NCI-H146 (cell line): ENCODE measurements around the gene NRM.
"Not testable (repeated sequence)": the region's sequence is repeated elsewhere in the genome, so short reads cannot be mapped to it uniquely, and the experiment has no call there.

Experiments used
- DNase-seq: peaks from one replicate; lab custom pipeline; 2025; lab: John Stamatoyannopoulos, UW

Gene NRM, protein sequence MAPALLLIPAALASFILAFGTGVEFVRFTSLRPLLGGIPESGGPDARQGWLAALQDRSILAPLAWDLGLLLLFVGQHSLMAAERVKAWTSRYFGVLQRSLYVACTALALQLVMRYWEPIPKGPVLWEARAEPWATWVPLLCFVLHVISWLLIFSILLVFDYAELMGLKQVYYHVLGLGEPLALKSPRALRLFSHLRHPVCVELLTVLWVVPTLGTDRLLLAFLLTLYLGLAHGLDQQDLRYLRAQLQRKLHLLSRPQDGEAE

DNA sequence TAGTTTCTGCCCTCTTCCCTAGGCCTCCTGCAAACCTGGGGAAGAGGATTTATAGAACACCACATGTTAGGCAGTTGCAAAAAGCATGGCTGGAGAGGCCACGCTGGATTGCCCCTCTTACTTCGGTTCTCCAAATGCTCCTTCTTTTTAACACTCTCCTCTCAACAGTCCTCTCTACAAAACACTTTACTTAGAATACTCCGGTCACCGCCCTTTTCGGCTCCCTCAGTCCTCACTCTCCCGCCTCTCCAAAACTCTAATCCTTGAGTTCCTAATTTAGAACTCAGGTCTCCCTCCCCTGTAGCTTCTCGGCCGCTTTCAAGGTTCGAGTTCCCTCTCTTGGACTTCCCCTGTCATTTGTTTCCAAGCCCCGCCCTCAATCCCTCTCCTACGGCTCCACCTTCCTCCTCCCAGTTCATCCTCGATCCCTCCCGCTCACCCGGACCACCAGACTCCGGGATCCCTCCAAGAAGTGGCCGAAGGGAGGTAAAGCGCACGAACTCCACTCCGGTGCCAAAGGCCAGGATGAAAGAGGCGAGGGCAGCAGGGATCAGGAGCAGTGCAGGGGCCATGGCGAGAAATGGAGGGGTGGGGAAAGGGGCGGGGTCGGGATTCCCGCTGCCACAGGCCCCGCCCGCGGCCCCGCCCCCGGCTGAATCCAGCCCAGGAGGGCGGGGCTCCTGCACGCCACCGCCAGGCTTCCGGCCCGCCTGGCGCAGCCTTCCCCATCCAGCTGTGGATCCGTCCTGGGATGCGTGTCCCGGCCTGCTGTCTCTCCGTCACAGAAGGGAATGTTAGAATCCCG lies at the start of gene NRM:
TSS of gene NRM (minus strand) at position 582 of the 805 bp plus-strand sequence. CDS start at position 572, 10 bp downstream.
- peak; percentile 90 for DNase-seq

DNA sequence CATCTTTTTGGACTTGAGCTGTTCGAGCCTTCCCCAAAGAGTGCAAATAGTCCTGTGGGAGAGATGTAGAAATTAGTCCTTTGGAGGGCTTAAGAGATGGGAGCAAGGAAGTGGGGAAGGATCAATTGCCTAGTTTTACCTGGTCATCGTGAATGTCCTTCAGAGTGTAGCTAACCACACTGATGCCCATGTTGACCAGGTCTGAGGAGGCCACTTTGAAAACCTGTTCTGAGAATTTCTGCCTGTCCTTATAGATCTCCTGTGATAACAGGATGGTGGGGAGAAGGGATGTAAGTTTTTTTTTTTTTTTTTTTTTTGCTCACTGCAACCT lies 49.7 kb upstream of the NRM start:
- no peak for DNase-seq

GRCh38 chr6:30738532-30738931 lies 47.7 kb upstream of the NRM start:
- DNase-seq = no peak

DNA sequence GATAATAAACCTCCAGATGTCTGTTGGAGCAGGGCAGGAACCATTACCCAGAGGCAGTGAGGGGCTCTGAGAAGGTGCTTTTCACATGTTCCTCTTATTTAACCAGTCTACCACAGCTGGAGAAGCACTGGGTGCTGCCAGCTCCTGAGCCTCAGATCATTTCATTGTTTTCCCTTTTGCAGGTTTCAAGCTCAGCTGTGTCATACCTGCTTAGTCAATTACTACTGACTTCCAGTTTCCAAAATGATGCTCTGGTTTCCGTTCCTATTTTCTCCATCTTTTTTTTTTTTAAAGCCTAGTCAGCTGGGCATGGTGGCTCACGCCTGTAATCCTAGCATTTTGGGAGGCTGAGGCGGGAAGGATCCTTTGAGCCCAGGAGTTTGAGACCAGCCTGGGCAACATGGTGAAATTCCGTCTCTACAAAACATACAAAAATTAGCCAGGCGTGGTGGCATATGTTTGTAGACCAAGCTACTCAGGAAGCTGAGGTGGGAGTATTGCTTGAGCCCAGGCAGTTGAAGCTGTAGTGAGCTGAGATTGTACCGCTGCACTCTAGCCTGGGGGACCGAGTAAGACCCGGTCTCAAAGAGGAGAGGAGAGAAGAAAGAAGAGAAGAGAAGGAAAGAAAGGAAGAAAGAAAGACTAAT lies 45.0 kb upstream of the NRM start:
- DNase-seq = no peak

DNA sequence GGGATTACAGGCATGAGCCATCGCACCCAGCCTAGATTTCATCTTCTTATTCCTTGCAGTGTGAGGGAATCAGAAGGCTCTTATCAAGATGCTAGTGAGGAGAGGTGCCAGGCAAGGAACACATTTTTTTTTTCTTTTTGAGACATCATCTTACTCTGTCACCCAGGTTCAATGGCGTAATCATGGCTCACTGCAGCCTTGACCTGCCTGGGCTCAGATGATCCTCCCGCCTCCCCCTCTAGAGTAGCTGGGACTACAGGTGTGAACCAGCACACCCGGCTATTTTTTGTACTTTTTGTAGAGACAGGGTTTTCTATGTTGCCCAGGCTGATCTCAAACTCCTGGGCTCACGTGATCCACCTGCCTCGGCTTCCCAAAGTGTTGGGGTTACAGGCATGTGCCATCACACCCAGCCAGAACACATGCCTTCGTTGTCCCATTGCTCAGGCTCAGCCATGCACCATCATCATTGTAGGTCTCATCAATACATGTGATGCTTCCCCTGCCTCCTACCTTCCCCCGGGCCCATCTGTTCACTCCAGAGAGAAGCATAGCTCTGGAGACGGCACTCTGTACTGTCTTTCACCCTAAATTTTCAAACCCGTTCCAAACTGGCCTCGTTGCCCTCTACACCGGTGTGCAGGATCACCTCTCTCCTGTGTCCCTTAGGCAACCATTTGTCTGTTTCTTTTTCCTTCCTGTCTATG lies 41.6 kb upstream of the NRM start:
- no peak for DNase-seq

- peak; percentile 91 for DNase-seq
These were observed 40.0 kb upstream of the NRM start for GRCh38 chr6:30730601-30731435.

DNA sequence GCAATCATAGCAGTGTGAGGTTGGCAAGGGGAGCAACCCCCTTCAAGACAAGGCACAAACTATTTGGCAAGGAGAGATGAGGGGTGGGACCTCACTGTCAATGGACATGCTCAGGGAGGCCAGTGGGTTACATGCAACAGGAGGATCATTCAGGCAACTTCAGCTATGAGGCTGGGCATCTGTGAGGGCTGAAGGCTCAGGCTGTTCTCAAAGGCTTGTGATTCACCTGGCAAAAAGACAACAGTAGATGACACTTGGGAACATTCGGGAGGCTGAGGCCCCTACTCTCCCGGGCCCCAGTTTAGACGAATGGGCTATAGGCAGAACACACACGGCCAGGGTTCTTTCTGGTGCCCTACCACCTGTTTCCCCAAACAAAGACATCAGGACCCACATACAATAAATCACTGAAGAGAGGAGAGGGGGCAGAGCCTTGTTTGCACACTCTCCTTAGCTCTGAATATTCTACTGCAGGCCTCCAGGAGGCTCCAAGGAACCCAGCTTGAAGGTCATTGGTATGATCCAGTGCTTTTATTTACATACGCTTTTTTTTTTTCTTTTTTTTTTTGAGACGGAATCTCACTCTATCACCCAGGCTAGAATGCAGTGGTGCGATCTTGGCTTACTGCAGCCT lies 37.3 kb upstream of the NRM start:
- DNase-seq = no peak

DNA sequence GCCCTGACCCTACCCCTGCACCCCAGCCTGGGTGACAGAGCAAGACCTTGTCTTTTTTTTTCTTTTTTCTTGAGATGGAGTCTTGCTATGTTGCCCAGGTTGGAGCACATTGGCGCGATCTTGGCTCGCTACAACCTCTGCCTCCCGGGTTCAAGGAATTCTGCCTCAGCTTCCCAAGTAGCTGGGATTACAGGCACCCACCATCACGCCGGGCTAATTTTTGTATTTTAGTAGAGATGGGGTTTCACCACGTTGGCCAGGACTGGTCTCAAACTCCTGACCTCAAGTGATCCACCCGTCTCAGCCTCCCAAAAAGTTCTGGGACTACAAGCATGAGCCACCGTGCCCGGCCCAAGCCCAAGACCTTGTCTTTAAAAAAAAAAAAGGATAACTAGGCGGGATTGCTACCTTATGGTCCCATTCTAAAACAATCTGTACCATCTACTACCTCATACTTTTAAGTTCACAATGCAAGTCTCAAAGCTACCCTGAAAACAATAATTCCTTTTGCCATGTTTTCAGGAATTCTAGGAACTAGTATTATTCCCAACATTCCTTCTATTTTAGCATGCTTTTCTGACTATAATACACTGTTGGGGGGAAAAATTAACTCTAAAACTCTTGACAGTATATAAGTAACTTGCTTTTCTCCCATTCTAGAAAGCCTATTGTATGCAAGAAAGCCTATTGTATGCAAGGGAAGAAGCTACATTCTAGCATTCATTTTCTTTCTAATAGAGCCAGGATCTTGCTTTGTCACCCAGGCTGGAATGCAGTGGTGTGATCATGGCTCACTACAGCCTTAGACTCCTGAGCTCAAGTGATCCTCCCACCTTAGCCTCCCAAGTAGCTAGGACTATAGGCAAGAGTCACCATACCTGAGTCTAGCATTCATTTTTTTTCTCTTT lies 36.0 kb upstream of the NRM start:
- DNase-seq = no peak

- DNase-seq = peak; percentile 41
These were observed 35.1 kb upstream of the NRM start for GRCh38 chr6:30725713-30726505.

DNA sequence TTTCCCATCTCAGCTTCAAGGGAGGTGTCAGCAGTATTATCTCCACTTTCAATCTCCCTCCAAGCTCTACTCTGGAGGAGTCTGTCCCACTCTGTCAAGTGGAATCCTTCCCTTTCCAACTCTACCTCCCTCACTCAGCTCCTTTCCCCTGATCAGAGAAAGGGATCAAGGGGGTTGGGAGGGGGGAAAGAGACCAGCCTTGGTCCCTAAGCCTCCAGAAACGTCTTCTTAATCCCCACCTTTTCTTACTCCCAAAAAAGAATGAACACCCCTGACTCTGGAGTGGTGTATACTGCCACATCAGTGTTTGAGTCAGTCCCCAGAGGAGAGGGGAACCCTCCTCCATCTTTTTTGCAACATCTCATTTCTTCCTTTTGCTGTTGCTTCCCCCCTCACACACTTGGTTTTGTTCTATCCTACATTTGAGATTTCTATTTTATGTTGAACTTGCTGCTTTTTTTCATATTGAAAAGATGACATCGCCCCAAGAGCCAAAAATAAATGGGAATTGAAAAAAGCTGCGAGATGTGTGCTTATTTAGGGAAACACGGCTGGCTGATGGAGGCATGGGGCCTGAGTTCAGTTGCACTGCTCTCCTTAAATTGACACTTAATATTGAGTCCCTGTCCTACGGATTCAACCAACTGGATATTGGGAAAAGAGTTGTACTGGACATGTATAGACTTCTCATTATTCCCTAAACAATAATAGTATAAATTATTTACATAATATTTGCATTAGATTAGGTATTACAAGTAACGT lies 34.3 kb upstream of the NRM start:
- no peak for DNase-seq

GRCh38 chr6:30723843-30724741 lies 33.3 kb upstream of the NRM start:
- not testable (repeated sequence) for DNase-seq

GRCh38 chr6:30723159-30723842 lies 32.5 kb upstream of the NRM start:
- not testable (repeated sequence) for DNase-seq

- DNase-seq = peak; percentile 64
These were observed 31.7 kb upstream of the NRM start for GRCh38 chr6:30722280-30723112.

- not testable (repeated sequence) for DNase-seq
These were observed 31.2 kb upstream of the NRM start for GRCh38 chr6:30722025-30722279.

DNA sequence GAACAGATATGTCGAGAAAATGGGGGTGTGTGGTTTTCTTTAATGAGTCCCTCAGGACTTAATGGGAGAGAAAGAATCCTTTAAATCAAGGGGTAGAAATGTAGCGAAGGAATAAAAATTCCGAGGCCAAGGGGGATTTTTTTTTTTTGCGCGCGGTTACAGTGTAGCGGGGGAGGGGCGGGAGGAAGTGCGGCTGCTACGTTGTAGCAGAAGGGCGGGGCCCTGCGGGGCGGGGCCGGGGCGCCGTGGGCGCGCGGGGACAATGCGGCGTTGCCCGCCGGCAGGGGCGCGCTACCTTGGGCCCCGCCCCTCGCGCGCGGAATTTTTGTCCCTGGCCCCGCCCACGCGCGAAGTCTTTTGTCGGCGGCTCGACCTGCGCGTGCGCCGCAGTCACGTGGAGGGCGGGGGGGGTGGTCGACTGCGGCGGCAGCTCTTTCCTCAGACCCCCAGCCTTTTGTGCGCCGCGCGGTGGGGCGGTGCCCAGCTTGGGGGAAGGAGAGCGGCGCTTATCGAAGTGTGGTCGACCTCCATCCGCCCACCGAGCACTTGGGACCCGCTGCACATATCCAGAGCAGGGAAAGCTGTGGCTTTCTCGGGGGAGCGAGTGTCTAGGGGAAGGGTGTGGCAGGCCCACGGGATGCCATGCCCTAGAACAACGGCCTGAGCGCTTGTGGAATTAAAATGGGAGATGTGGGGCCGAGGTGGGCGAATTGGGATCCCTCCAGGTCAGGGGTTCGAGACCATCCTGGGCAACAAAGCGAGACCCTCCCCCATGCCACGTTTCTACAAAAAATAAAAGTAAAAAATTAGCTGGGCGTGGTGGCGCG lies 30.6 kb upstream of the NRM start:
- peak; percentile 89 for DNase-seq
